Activated naive CD8-positive, alpha-beta T cell (primary cell): ENCODE measurements around the gene RAD23B.
"Not testable (repeated sequence)": the region's sequence is repeated elsewhere in the genome, so short reads cannot be mapped to it uniquely, and the experiment has no call there.

ENCODE experiments used
- H3K27ac Mint-ChIP-seq: one replicate; pipeline ENCODE4 v1.8.0; 2021; ENCODE audit warnings: mixed read lengths
- H3K27me3 Mint-ChIP-seq: one replicate; pipeline ENCODE4 v1.8.0; 2021; ENCODE audit warnings: mixed read lengths
- H3K36me3 Mint-ChIP-seq: one replicate; pipeline ENCODE4 v1.8.0; 2021; ENCODE audit warnings: mixed read lengths
- H3K4me1 Mint-ChIP-seq: one replicate; pipeline ENCODE4 v1.8.0; 2021; ENCODE audit warnings: low read depth, mixed read lengths
- H3K4me3 Mint-ChIP-seq: one replicate; pipeline ENCODE4 v1.8.0; 2021; ENCODE audit warnings: mild to moderate bottlenecking, mixed read lengths
- H3K9me3 Mint-ChIP-seq: one replicate; pipeline ENCODE4 v1.8.0; 2021; ENCODE audit warnings: low read depth, mixed read lengths

RAD23B gene

DNA sequence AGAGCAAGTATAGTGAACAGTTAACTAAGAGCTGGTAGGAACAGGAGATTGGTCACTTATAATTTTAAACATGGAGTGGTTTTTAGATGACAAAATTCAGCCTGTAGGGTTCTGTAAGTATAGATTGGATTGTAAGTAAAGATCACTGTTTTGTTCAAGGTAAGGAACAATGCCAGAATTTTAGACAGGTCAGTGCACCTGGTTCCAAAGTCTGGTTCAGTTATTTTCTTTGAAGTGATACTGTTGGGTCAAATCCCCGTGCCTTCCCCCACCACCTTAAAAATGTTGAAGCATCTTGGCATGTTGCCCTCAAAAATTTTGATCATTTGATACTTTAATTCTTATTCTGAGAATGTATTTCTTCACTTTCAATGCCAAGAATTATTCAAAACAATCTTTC, 12.9 kb downstream of the RAD23B start:
- Mint-ChIP-seq H3K4me3 (peak overlapping the region; percentile 14), H3K4me1 (peaks cover 72% of the 10 kb centered on the region), H3K36me3 (peaks cover 5% of the 10 kb centered on the region), H3K27ac (peak overlapping the region; percentile 50), H3K27me3 (no peaks in the 10 kb centered on the region), H3K9me3 (no peaks in the 10 kb centered on the region)

DNA sequence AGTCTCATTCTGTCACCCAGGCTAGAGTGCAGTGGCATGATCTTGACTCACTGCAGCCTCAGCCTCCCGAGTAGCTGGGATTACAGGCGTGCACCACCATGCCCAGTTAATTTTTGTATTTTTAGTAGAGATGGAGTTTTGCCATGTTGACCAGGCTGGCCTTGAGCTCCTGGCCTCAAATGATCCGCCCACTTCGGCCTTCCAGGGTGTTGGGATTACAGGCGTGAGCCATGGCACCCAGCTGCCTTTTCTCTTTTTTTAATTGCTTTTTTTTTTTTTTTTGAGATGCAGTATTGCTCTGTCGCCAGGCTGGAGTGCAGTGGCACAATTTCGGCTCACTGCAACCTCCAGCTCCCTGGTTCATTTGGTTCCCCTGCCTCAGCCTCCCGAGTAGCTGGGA, 13.5 kb downstream of the RAD23B start:
- H3K36me3 Mint-ChIP-seq, H3K9me3 Mint-ChIP-seq, H3K4me3 Mint-ChIP-seq, H3K27me3 Mint-ChIP-seq: not testable (repeated sequence)
- peak overlapping the region; percentile 25 for H3K27ac Mint-ChIP-seq
- peaks cover 72% of the 10 kb centered on the region for H3K4me1 Mint-ChIP-seq

DNA sequence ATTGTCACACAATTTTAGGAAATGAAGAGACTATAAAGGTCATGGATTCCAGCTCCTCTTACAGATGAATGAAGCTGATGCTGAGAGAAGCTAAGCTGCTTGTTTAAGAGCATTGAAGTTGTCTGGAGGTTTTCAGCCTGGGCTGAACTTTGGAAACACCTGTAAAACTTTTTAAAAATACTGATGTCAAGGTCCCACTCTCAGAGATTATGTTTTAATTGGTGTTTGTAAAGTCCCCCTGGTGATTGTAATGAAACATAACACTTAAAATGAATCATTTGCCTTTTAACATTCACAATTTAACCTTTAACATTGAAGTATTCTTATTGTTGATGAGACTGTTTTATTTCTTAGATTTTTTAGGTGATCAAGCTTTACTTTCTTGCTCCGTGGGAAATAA, 16.4 kb downstream of the RAD23B start:
- H3K27ac Mint-ChIP-seq = no peak overlapping the region

DNA sequence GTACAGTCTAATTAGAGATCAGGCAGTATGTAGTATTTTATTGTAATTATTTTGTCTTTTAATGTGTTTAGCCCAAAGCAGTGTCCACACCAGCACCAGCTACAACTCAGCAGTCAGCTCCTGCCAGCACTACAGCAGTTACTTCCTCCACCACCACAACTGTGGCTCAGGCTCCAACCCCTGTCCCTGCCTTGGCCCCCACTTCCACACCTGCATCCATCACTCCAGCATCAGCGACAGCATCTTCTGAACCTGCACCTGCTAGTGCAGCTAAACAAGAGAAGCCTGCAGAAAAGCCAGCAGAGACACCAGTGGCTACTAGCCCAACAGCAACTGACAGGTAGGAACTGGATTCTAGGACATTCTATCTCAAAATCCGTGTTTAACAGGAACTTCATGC, 23.2 kb downstream of the RAD23B start:
- no peak overlapping the region for H3K27ac Mint-ChIP-seq
- peaks cover 57% of the 10 kb centered on the region for H3K4me1 Mint-ChIP-seq
- H3K36me3 Mint-ChIP-seq = peaks cover 19% of the 10 kb centered on the region
- H3K9me3 Mint-ChIP-seq = no peaks in the 10 kb centered on the region
- H3K4me3 Mint-ChIP-seq = no peak overlapping the region
- no peaks in the 10 kb centered on the region for H3K27me3 Mint-ChIP-seq

More for the DNA sequence above, 16.4 kb downstream of the RAD23B start:
- Mint-ChIP-seq H3K36me3 (peaks cover 3% of the 10 kb centered on the region), H3K27me3 (no peaks in the 10 kb centered on the region), H3K9me3 (no peaks in the 10 kb centered on the region), H3K4me3 (no peak overlapping the region), H3K4me1 (peaks cover 56% of the 10 kb centered on the region)

DNA sequence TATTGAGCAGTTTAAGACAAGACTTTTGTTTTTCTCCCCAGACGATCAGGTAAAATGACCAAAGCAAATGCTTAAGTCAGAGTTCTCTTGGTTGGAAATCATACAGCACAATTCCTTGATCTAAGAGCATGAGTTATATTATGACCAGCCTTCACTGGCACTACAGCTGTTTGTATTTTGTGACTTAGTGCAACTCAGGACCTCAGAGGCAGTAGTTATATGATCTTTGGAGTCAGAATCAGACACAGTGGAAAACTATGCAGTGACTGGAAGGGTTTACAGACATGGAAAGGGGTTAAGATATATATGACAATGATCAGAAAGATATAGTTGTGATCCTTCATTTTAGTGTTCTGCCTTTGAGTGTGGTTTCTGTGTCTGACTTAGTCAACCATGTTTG, 24.3 kb downstream of the RAD23B start:
- H3K4me1 Mint-ChIP-seq = peaks cover 59% of the 10 kb centered on the region
- H3K4me3 Mint-ChIP-seq = no peak overlapping the region
- H3K27me3 Mint-ChIP-seq = no peaks in the 10 kb centered on the region
- peaks cover 19% of the 10 kb centered on the region for H3K36me3 Mint-ChIP-seq
- H3K27ac Mint-ChIP-seq = no peak overlapping the region
- H3K9me3 Mint-ChIP-seq = no peaks in the 10 kb centered on the region

DNA sequence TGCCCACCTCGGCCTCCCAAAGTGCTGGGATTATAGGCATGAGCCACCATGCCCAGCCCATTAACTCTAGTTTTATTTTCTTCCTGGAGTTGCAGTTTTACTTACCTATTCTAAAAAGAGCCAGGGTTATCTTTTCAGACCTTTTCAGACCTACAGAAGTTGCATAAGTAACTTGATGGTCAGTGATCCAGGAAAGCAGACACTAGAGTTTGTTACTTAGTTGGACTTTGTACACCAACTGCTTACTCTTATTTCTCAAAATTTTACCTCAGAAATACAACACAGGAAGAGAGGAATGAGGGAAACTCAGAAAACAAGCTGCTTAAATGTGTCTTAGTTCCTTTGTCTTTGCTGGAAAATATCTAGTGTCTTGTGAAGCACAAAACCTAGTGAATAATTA, 25.4 kb downstream of the RAD23B start:
- peak overlapping the region; percentile 42 for H3K27ac Mint-ChIP-seq
- H3K4me3 Mint-ChIP-seq = peak overlapping the region; percentile 33
- no peaks in the 10 kb centered on the region for H3K9me3 Mint-ChIP-seq
- H3K36me3 Mint-ChIP-seq = peaks cover 19% of the 10 kb centered on the region
- H3K4me1 Mint-ChIP-seq = peaks cover 71% of the 10 kb centered on the region
- H3K27me3 Mint-ChIP-seq = no peaks in the 10 kb centered on the region

DNA sequence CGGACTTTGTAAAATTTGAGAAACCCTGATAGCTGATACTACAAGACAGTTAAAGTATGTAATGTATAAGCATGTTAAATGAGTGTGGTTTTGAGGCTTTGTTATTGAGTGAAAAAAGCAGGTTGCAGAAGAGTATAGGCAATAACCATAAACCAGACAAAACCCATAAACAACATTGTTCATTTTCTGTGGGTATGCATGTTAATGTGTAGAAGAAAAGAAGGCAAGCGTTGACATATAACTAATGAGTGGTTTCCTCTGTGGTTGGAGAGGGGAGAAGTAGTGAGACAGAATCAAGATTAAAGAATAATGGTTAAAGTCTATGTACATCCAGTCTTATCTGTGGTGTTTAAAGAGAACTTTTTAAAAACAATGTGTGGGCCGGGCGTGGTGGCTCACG, 26.2 kb downstream of the RAD23B start:
- peaks cover 25% of the 10 kb centered on the region for H3K36me3 Mint-ChIP-seq
- peak overlapping the region; percentile 33 for H3K4me3 Mint-ChIP-seq

DNA sequence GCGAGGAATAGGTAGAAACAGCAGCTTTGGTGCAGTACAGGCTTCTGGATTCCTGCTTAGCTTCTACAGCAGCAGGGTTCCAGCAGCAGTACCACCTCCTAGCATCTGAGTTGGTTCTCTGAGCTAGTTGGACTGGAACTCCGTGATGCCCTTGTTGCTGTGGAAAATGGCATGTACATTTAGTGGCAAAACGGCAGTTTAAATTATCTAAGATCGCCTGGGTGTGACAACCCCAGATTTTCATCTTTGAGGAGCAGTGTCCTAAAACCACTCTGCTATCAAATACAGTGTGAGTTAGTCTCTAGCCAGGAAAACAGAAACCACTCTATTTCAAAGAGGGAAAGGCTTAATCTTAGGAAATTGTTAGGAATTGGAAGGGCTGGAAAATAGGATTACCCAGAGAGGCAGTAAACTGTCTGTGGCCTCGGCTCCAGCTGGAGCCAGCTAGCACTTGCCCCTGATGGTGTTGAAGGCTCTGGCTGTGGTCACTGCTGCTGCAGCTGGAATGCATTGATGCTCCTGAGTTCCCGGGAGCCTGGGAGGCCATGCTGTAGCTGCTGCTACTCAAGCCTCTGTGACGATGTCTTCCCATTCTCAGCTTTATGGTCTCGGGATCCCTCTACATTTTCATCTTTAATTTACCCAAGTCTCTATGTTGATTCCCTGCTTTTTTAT, 29.4 kb downstream of the RAD23B start:
- peaks cover 78% of the 10 kb centered on the region for H3K4me1 Mint-ChIP-seq
- no peaks in the 10 kb centered on the region for H3K27me3 Mint-ChIP-seq
- H3K36me3 Mint-ChIP-seq = peaks cover 27% of the 10 kb centered on the region
- H3K9me3 Mint-ChIP-seq = no peaks in the 10 kb centered on the region
- H3K27ac Mint-ChIP-seq = no peak overlapping the region
- no peak overlapping the region for H3K4me3 Mint-ChIP-seq

More for the DNA sequence above, 26.2 kb downstream of the RAD23B start:
- H3K27me3 Mint-ChIP-seq = no peaks in the 10 kb centered on the region
- H3K27ac Mint-ChIP-seq = peak overlapping the region; percentile 42
- no peaks in the 10 kb centered on the region for H3K9me3 Mint-ChIP-seq
- peaks cover 73% of the 10 kb centered on the region for H3K4me1 Mint-ChIP-seq

DNA sequence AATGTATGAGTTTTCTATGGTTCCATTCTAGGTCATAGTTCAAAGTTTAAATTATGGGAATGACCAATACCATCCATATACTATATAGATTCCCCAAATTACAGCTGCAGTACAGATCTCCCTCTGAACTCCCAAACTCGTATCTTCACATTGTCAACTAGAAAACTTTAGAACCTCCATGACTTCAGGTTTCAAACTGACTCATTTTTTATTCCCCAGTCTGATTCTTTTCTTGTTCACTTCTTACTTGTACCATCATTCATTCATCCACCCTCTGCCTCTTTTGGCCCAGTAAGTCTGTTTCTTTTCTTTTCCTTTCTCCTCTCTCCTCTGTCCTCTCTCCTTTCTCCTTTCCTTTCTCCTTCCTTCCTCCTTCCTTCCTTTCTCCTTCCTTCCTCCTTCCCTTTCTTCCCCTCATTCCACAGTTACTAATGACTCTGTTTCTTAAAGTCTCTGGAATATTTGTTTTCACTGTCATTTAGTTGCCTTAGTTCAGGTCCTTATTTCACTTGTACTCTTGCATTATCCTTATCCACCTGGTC, 30.5 kb downstream of the RAD23B start:
- Mint-ChIP-seq H3K4me1 (peaks cover 80% of the 10 kb centered on the region), H3K4me3 (no peak overlapping the region), H3K36me3 (peaks cover 28% of the 10 kb centered on the region)

DNA sequence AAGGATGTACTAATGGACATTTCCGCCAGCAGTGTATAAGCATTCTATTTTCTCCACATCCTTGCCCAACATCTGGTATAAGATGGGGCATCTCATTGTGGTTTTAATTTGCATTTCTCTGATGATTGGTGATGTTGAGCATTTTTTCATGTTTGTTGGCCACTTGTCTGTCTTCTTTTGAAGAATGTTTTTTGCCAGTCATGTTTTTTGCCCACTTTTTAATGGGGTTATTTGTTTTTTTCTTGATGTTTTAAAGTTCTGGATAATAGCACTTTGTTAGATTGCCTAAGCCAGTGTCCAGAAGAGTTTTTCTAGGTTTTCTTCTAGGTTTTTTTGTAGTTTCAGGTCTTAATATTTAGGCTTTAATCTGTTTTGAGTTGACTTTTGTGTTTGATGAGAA, 31.7 kb downstream of the RAD23B start:
- H3K36me3 Mint-ChIP-seq = peaks cover 21% of the 10 kb centered on the region
- H3K27me3 Mint-ChIP-seq = no peaks in the 10 kb centered on the region
- peaks cover 73% of the 10 kb centered on the region for H3K4me1 Mint-ChIP-seq
- H3K4me3 Mint-ChIP-seq = no peak overlapping the region
- H3K9me3 Mint-ChIP-seq = no peaks in the 10 kb centered on the region
- H3K27ac Mint-ChIP-seq = no peak overlapping the region

More for the DNA sequence above, 30.5 kb downstream of the RAD23B start:
- H3K27ac Mint-ChIP-seq = peak overlapping the region; percentile 36
- H3K27me3 Mint-ChIP-seq = no peaks in the 10 kb centered on the region
- H3K9me3 Mint-ChIP-seq = no peaks in the 10 kb centered on the region

DNA sequence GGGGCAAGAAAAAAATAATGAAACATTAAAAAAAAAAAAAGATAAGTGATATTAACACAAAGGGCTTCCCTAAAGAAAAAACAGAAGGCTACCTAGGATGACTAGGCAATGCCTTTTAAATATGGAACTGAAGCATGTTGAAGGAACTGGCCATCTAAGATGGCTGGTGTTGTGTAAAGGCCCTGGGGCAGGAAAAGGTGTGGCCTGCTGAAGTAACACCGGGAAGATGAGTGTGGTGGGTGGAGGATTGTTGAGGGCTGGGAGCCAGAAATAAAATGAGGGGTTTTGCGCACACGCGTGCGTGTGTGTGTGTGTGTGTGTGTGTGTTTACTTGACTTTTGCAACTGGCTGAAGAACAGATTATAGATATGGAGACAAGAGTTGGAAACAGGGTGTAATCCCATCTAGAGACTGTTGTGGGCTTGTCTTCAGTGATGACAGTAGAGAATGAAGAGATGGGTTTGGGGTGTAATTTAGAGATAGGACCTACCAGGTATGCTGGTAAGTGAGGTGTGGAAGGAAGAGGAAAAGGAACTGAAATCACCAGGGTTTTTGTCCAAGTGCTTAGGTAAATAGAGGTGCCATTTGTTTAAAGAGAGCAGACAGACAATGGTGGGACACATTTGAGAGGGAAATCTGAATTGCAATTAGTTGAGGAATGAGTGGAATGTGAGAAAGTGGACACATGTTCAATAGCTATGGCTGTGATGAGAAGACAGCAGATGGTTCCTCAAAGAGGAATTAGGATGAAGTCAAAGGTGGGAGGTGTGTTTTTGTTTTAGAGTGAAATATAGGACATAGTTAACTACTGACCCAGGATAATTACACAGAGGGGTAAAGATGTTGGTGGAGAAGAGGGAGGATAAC, 33.9 kb downstream of the RAD23B start:
- H3K9me3 Mint-ChIP-seq = no peaks in the 10 kb centered on the region
- no peaks in the 10 kb centered on the region for H3K27me3 Mint-ChIP-seq
- H3K27ac Mint-ChIP-seq = peak overlapping the region; percentile 28
- peak overlapping the region; percentile 1 for H3K4me3 Mint-ChIP-seq
- H3K4me1 Mint-ChIP-seq = peaks cover 61% of the 10 kb centered on the region
- H3K36me3 Mint-ChIP-seq = peaks cover 21% of the 10 kb centered on the region

DNA sequence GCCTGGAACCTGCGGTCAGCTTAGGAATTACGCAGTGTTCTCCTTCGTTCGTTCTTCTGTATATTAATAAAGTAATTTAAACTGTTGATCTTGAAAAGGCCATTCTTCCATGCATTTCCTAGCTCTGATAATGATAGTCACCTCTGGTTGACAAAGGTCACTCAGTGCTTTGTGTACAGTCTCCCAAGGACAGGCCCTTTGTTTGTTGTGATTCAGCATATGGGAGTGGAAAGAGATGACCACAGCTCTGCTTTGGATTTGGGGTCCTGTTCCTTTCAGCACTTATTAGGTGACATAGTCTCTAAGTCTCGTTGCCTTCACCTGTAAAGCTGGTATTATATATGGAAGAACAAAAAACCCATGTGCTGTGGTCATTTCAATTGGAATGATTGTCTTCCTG, 39.6 kb downstream of the RAD23B start:
- no peaks in the 10 kb centered on the region for H3K9me3 Mint-ChIP-seq
- no peak overlapping the region for H3K4me3 Mint-ChIP-seq
- peaks cover 36% of the 10 kb centered on the region for H3K4me1 Mint-ChIP-seq
- no peak overlapping the region for H3K27ac Mint-ChIP-seq
- H3K27me3 Mint-ChIP-seq = no peaks in the 10 kb centered on the region
- peaks cover 30% of the 10 kb centered on the region for H3K36me3 Mint-ChIP-seq

DNA sequence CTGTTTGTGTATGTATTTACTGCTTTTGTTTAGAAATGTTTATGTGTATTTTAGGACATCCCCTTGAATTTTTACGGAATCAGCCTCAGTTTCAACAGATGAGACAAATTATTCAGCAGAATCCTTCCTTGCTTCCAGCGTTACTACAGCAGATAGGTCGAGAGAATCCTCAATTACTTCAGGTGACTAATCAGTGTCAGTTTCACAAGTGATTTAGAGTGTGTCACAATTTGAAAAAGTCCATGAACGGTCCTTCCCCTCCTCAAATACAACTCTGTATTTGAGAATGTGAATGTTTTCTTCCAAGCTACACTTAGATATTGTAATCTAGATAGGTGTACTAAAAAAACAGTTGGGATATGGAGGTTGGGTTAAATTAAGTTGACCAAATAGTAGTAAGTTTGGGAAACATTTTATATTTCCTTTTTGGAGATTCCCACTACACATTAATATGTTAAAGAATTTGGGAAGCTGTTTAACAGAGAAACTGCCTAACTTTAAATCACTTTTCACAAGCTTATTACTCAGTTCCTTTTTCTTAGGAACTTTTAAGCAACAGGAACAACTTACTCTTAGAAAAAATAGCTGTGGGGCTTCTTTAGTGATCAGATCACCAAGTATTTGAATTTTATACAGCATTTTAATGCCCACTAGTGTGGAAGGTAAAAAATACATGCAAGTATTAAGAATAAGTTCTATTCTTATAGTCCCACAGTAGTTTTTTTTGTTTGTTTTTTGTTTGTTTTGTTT, 40.9 kb downstream of the RAD23B start:
- Mint-ChIP-seq H3K27ac (peak overlapping the region; percentile 1), H3K4me1 (peaks cover 28% of the 10 kb centered on the region), H3K9me3 (no peaks in the 10 kb centered on the region), H3K36me3 (peaks cover 27% of the 10 kb centered on the region), H3K27me3 (no peaks in the 10 kb centered on the region), H3K4me3 (no peak overlapping the region)

DNA sequence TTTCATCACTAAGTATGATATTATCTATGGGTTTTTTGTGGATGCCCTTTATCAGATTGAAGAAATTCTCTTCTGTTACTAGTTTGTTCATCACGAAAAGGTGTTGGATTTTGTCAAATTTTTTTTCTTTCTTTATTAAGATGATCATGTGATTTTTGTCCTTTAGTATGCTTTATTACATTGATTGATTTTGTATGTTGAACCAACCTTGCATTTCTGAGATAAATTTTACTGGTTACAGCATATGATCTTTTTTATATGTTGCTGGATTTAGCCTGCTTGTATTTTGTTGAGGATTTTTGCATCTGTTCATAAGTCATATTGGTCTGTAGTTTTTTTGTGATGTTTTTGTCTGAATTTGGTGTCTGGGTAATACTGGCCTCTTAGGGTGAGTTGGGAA, 42.8 kb downstream of the RAD23B start:
- Mint-ChIP-seq H3K4me3 (no peak overlapping the region), H3K27ac (peak overlapping the region; percentile 61), H3K9me3 (no peaks in the 10 kb centered on the region), H3K36me3 (peaks cover 27% of the 10 kb centered on the region), H3K27me3 (no peaks in the 10 kb centered on the region), H3K4me1 (peaks cover 23% of the 10 kb centered on the region)

DNA sequence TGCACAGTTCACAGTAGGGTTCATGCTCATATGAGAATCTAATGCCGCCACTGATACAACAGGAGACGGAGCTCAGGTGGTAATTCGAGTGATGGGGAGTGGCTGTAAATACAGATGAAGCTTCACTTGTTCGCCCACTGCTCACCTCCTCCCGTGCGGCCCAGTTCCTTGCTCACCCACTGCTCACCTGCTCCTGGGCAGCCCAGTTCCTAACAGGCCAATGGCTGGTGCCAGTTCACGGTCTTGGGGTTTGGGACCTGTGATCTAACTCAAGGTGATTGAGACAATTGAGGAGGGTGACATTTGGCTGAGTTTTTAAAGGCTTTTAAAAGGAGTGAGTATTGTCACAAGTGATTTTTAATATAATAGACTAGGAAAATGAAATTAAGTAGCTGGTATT, 45.4 kb downstream of the RAD23B start:
- Mint-ChIP-seq H3K36me3 (peaks cover 35% of the 10 kb centered on the region), H3K9me3 (no peaks in the 10 kb centered on the region), H3K4me1 (peaks cover 20% of the 10 kb centered on the region), H3K27ac (peak overlapping the region; percentile 41), H3K4me3 (no peak overlapping the region), H3K27me3 (no peaks in the 10 kb centered on the region)
